ENCODE data around the gene CCR8.

CCR8 gene

DNA sequence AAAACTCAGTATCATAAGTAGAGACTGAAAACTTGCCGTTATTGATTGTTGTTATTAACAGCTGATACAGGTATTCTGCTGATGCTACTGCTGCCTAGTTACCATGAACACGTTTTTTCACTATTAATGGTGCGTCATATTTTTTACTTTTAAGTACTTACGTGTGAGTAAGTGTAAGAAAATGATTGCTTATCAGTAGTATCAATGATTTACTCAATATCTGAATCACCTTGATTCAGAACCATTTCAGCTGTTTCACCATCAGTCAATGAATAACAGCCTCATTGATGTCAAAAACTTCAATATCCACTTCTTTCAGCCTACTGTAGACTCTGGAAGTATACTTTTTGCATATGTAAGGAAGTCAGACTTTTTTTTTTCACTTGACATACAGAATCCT, 4.7 kb downstream of the CCR8 start:
- TF ChIP-seq OSR1 (CRISPR knock-in tag; IDR thresholded peaks at IDR 0.05) (no peak), ZNF8 (CRISPR knock-in tag; IDR thresholded peaks at IDR 0.05) (no peak), ZNF565 (CRISPR knock-in tag; conservative IDR thresholded peaks at IDR 0.05; ENCODE audit: low read depth) (no peak), ESRRG (CRISPR knock-in tag; IDR thresholded peaks at IDR 0.05) (no peak)
- TF ChIP-seq, protein P1, sequence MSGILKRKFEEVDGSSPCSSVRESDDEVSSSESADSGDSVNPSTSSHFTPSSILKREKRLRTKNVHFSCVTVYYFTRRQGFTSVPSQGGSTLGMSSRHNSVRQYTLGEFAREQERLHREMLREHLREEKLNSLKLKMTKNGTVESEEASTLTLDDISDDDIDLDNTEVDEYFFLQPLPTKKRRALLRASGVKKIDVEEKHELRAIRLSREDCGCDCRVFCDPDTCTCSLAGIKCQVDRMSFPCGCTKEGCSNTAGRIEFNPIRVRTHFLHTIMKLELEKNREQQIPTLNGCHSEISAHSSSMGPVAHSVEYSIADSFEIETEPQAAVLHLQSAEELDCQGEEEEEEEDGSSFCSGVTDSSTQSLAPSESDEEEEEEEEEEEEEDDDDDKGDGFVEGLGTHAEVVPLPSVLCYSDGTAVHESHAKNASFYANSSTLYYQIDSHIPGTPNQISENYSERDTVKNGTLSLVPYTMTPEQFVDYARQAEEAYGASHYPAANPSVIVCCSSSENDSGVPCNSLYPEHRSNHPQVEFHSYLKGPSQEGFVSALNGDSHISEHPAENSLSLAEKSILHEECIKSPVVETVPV (CRISPR knock-in tag; IDR thresholded peaks at IDR 0.05): no peak
- TF ChIP-seq, protein P2, sequence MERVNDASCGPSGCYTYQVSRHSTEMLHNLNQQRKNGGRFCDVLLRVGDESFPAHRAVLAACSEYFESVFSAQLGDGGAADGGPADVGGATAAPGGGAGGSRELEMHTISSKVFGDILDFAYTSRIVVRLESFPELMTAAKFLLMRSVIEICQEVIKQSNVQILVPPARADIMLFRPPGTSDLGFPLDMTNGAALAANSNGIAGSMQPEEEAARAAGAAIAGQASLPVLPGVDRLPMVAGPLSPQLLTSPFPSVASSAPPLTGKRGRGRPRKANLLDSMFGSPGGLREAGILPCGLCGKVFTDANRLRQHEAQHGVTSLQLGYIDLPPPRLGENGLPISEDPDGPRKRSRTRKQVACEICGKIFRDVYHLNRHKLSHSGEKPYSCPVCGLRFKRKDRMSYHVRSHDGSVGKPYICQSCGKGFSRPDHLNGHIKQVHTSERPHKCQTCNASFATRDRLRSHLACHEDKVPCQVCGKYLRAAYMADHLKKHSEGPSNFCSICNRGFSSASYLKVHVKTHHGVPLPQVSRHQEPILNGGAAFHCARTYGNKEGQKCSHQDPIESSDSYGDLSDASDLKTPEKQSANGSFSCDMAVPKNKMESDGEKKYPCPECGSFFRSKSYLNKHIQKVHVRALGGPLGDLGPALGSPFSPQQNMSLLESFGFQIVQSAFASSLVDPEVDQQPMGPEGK (CRISPR knock-in tag; IDR thresholded peaks at IDR 0.05; ENCODE audit: borderline replicate concordance): no peak
- ATAC-seq: no peak

DNA sequence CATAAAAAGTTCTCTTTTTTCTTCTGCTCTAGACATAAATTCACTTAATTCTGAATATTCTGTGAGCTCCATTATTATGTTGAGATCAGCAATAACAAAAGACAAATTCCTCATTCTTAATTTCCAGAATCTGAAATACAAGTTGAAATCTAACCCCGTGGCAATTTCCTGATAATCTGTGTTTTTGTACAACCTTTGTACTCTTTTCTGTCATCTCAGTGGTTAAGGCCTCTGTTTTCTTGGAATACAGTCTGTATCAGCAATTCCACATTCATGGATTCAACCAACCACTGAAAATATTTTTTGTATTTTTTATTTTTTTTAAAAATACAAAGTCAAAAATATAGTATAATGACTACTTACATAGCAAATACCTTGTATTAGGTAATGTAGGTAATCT, 8.7 kb downstream of the CCR8 start:
- no peak for ATAC-seq
- TF ChIP-seq, protein P2 (CRISPR knock-in tag; IDR thresholded peaks at IDR 0.05; ENCODE audit: borderline replicate concordance): no peak
- TF ChIP-seq, protein P3, sequence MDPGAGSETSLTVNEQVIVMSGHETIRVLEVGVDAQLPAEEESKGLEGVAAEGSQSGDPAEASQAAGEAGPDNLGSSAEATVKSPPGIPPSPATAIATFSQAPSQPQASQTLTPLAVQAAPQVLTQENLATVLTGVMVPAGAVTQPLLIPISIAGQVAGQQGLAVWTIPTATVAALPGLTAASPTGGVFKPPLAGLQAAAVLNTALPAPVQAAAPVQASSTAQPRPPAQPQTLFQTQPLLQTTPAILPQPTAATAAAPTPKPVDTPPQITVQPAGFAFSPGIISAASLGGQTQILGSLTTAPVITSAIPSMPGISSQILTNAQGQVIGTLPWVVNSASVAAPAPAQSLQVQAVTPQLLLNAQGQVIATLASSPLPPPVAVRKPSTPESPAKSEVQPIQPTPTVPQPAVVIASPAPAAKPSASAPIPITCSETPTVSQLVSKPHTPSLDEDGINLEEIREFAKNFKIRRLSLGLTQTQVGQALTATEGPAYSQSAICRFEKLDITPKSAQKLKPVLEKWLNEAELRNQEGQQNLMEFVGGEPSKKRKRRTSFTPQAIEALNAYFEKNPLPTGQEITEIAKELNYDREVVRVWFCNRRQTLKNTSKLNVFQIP (CRISPR knock-in tag; IDR thresholded peaks at IDR 0.05; ENCODE audit: borderline replicate concordance, low read depth): no peak
- no peak for TF ChIP-seq TCF4 (CRISPR knock-in tag; IDR thresholded peaks at IDR 0.05; ENCODE audit: borderline replicate concordance)
- no peak for TF ChIP-seq ZFP30 (CRISPR knock-in tag; IDR thresholded peaks at IDR 0.05)
- no peak for TF ChIP-seq PPARA (CRISPR knock-in tag; IDR thresholded peaks at IDR 0.05; ENCODE audit: borderline replicate concordance)
- TF ChIP-seq ESRRG (CRISPR knock-in tag; IDR thresholded peaks at IDR 0.05): no peak

DNA sequence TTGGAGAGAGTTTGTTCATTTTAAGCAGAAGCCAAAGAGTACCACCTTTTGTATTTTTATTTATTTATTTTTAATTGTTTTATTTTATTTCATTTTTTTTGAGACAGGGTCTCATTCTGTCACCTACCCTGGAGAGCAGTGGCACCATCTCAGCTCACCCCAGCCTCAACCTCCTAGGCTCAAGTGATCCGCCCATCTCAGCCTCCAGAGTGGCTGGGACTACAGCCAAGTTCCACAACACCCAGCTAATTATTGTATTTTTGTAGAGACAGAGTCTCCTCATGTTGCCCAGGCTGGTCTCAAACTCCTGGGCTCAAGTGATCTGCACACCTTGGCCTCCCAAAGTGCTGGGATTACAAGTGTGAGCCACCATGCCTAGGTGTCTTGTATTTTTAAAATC, 9.6 kb downstream of the CCR8 start:
- no peak for ATAC-seq
- TF ChIP-seq, protein P2 (CRISPR knock-in tag; IDR thresholded peaks at IDR 0.05; ENCODE audit: borderline replicate concordance): no peak
- TF ChIP-seq RARB (CRISPR knock-in tag; IDR thresholded peaks at IDR 0.05): no peak

DNA sequence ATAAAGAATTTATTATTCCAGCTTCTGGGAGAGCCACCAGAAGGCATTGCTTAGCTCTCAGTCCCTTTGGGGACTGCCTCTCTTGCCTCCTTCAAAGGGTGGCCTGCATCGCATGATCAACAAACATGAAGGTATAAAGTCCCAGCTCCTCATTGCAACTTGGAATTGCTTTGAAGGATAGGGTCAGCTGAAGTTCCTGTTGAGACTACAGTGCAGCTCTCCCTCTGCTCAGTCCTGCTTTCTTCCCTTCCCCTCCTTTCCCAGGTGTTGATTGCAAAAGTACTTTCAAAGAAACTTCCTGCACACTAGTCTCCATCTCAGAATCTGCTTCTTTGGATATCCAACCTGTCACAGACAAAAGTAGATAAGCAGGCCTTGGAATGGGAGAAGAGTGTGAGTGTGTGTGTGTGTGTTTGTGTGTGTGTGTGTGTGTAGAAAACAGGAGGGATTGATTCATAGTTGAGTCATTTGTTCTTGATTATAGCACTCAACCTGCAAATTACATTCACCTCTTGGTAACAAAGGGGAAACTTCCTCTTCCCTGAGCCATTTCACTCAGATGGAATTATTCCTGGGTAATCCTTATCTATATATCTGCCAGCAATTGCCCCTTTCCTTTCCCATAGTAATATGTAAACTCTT, 13.7 kb downstream of the CCR8 start:
- TF ChIP-seq ISL1 (CRISPR knock-in tag; IDR thresholded peaks at IDR 0.05): no peak
- TF ChIP-seq, protein P2 (CRISPR knock-in tag; IDR thresholded peaks at IDR 0.05; ENCODE audit: borderline replicate concordance): no peak
- TF ChIP-seq ZFP30 (CRISPR knock-in tag; IDR thresholded peaks at IDR 0.05): no peak
- TF ChIP-seq SNAI2 (CRISPR knock-in tag; IDR thresholded peaks at IDR 0.05): no peak
- no peak for TF ChIP-seq ESRRG (CRISPR knock-in tag; IDR thresholded peaks at IDR 0.05)
- TF ChIP-seq RARB (CRISPR knock-in tag; IDR thresholded peaks at IDR 0.05): no peak
- no peak for ATAC-seq

DNA sequence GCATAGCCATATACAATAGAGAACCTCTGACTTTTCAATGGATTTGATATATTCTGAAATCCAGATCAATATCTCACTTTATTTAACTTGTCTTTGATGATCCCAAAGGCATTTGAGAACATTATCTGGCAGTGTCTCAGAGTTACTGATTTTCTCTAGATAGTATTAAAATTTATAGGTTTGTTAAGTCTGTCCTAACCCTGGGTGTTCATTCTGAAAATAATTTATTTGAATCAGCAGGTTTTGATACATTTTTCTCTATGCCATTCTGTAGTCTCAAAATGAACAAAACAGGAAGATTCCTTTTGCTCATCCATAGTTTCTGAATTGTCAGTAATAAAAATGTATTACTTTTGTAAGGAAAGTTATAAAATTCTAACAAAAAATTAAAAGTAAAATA, 14.3 kb downstream of the CCR8 start:
- no peak for ATAC-seq
- TF ChIP-seq OSR1 (CRISPR knock-in tag; IDR thresholded peaks at IDR 0.05): no peak
- TF ChIP-seq RARB (CRISPR knock-in tag; IDR thresholded peaks at IDR 0.05): no peak
- no peak for TF ChIP-seq GLIS3 (CRISPR knock-in tag; IDR thresholded peaks at IDR 0.05)
